Astrocyte of the cerebellum (primary cell): ENCODE measurements around the gene KCNMA1.
"Not testable (repeated sequence)": the region's sequence is repeated elsewhere in the genome, so short reads cannot be mapped to it uniquely, and the experiment has no call there.

Experiments
- DNase-seq: peaks from one replicate; pipeline ENCODE4 v3.0.0-alpha.2; 2011; ENCODE audit warnings: low read depth
- H3K4me3 ChIP-seq: 2 replicates; pipeline ENCODE4 v1.5.1; 2011; ENCODE audit warnings: mild to moderate bottlenecking, low read depth, low read length, moderate library complexity
- CTCF ChIP-seq: IDR thresholded peaks from 2 replicates; pipeline ENCODE4 v1.5.1; 2012; ENCODE audit warnings: low read length, low read depth, moderate library complexity, mild to moderate bottlenecking; ENCODE audit errors: missing control alignments
- in situ Hi-C: cut with HindIII; loops from 2 replicates; pipeline ENCODE4 v1.10.0; 2017; ENCODE audit warnings: low sequenced_read_pairs

Gene KCNMA1

DNA sequence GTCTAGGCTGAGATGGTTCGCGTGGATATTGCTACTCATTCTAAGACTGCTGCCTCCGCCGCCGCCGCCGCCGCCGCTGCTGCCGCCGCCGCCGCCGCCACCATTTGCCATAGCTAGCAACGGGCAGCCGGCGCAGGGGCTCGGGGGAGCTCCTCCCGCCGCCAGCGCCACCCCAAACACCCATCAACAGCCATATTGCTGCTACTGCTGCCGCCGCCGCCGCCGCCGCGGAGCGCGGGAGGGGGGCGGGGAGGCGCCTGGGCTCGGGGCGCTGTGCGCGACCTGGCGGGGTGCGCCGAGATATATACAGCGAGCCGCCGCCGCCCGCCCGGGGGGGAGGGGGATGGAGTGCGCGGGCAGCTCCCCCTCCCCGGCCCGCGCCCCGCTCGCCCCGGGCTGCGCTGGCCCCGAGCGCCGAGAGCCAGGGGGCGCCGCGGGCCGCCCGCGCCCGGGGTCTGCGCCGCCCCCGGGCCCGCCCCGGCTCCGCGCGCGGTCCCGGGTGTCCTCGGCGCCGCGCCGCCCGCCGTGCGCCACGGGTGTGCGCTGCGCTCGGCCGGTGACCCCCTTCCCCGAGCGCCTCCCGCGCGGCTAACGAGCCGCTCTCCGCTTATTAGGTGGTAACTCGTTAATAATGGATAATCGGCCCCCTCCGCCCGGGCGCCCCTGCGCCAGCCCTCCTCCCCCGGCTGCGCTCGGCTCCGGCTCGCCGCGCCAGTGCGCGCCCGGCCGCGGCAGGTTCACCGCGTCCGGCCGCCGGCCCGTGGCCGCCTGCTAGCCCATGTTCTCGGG, at the start of gene KCNMA1:
Gene KCNMA1 (minus strand): TSS at position 277 of the 789 bp plus-strand sequence.
- in situ Hi-C loops = loop anchor here (25.0 kb wide), 1 partner anchor 475 kb away; no protein-coding TSS in a partner anchor
- H3K4me3 ChIP-seq = peak within 1 kb of the TSS; percentile 59
- DNase-seq = no peak
- no peak for TF ChIP-seq CTCF

DNA sequence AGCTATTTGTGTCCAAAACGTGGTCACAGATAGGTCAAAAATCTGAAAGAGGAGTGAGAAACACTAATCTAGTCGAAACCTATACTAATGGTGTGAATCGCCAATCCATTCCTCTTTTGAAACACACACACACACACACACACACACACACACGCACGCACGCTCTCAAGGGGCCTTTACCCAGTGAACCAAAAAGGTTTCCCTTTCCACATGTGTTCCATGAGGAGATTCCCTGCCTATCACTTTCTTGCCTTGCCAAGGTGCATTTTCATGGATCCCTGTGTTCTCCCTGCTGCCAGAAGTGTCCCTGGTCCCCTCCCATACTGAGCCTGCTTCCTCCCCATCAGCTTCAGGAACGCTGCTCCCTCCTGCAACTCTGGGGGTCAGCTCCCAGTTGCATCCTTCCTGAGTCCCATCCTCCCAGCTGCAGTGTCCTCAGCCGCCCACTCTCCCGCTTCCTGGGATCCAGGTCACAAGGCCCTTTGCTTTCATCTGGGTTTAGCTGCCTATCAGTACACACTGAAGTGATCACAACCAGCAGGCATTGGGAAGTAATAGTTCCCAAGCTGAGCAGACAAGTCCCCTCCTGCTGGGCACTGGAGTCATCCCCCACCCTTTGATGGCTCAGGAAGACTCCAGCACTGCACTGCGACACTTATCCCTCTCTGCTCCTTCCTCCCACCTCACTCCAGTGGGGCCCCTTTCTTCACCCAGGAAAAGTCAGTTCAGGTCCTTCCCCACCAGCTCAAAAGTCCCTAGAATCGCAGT, 49.2 kb upstream of the KCNMA1 start:
- no peak for TF ChIP-seq CTCF
- no peak overlapping the region for H3K4me3 ChIP-seq
- DNase-seq = no peak
- in situ Hi-C loops = no loop called here

DNA sequence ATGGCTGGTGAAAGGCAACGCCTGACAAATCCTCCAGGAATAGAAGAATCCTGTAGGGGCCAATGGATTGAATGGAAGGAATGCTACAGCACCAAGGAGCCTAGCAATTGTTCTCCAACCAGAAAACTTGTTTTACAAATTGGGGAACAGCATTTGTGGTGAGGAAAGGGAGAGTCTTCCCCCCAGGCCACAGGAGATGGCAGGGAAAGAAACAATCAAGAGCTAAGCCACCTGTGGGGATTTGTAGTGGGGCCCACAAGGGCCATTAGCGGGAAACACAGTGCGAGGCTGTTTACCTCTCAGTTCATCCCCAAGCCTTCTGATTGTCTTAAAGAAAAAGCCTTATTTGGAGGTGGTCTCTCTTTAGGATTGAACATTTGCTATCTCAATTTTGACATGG, 48.5 kb upstream of the KCNMA1 start:
- TF ChIP-seq CTCF = no peak
- DNase-seq = no peak
- H3K4me3 ChIP-seq = no peak overlapping the region
- in situ Hi-C loops = no loop called here

GRCh38 chr10:77685432-77685831, 47.8 kb upstream of the KCNMA1 start:
- no peak for DNase-seq
- in situ Hi-C loops = no loop called here

GRCh38 chr10:77683088-77683432, 45.5 kb upstream of the KCNMA1 start:
- in situ Hi-C loops = not testable (repeated sequence)

More at GRCh38 chr10:77685432-77685831, 47.8 kb upstream of the KCNMA1 start:
- TF ChIP-seq CTCF = no peak
- H3K4me3 ChIP-seq = no peak overlapping the region

GRCh38 chr10:77682393-77683087, 44.9 kb upstream of the KCNMA1 start:
- in situ Hi-C loops = no loop called here
- TF ChIP-seq CTCF = no peak

More at GRCh38 chr10:77683088-77683432, 45.5 kb upstream of the KCNMA1 start:
- not testable (repeated sequence) for DNase-seq, H3K4me3 ChIP-seq

More at GRCh38 chr10:77682393-77683087, 44.9 kb upstream of the KCNMA1 start:
- no peak overlapping the region for H3K4me3 ChIP-seq
- DNase-seq = no peak
